Keratinocyte (primary cell): ENCODE data around the gene TTC39B. TPM values are rescaled to one million over a fixed set of nuclear protein-coding genes. Genes with fewer than 3 reads are reported as not detected.

ENCODE experiments used
- DNase-seq: peaks from one replicate; pipeline ENCODE4 v3.0.0-alpha.2; 2011; ENCODE audit warnings: low read depth, missing footprints, low spot score
- FAIRE-seq: peaks from 2 replicates; lab custom pipeline; 2011; peaks lifted over from hg19 to GRCh38; lab: Jason Lieb, UNC
- H2AFZ ChIP-seq: 2 replicates; pipeline ENCODE4 v1.6.0; 2012; ENCODE audit warnings: low read length, control low read depth, inconsistent platforms; ENCODE audit not compliant: control insufficient read depth
- H3K27ac ChIP-seq: 2 replicates; pipeline ENCODE4 v1.5.1; 2011; ENCODE audit warnings: low read length; ENCODE audit not compliant: control insufficient read depth, insufficient read depth
- H3K27me3 ChIP-seq: 3 replicates; pipeline ENCODE4 v1.6.0; 2011; ENCODE audit warnings: low read length; ENCODE audit not compliant: control insufficient read depth, insufficient read depth; ENCODE audit errors: extremely low read depth
- H3K36me3 ChIP-seq, 2 experiments: 2 replicates in 1 of 2; 3 replicates in 1 of 2; pipeline ENCODE4 v1.5.1; 2011; ENCODE audit warnings: low read length in 2 of 2, mild to moderate bottlenecking in 1 of 2; ENCODE audit not compliant: control insufficient read depth in 2 of 2, insufficient read depth in 2 of 2; ENCODE audit errors: extremely low read depth in 1 of 2
- H3K4me1 ChIP-seq: 3 replicates; pipeline ENCODE4 v1.5.1; 2011; ENCODE audit warnings: low read length; ENCODE audit not compliant: control insufficient read depth, insufficient read depth; ENCODE audit errors: extremely low read depth
- H3K4me2 ChIP-seq: 3 replicates; pipeline ENCODE4 v1.6.0; 2011; ENCODE audit warnings: low read depth, low read length; ENCODE audit not compliant: control insufficient read depth, insufficient read depth; ENCODE audit errors: extremely low read depth
- H3K4me3 ChIP-seq, 3 experiments: fragments of 200-600 bp in 1 of 3; sonication (generic) in 1 of 3; 2 replicates in 2 of 3; 3 replicates in 1 of 3; pipeline ENCODE4 v1.5.1; 2011 to 2016; ENCODE audit warnings: low read length in 3 of 3, mild to moderate bottlenecking in 3 of 3, control low read depth in 2 of 3, inconsistent platforms in 1 of 3, low read depth in 1 of 3, mixed read lengths in 1 of 3, mixed run types in 1 of 3, moderate library complexity in 1 of 3; ENCODE audit not compliant: control insufficient read depth in 2 of 3, insufficient read depth in 2 of 3; ENCODE audit errors: extremely low read depth in 1 of 3
- H3K79me2 ChIP-seq: 2 replicates; pipeline ENCODE4 v1.6.0; 2012; ENCODE audit warnings: low read length; ENCODE audit not compliant: control insufficient read depth, insufficient read depth
- H3K9ac ChIP-seq: 3 replicates; pipeline ENCODE4 v1.6.0; 2011; ENCODE audit warnings: low read length; ENCODE audit not compliant: control insufficient read depth, insufficient read depth; ENCODE audit errors: extremely low read depth
- H3K9me1 ChIP-seq: 3 replicates; pipeline ENCODE4 v1.6.0; 2011; ENCODE audit warnings: low read length; ENCODE audit not compliant: control insufficient read depth, insufficient read depth; ENCODE audit errors: extremely low read depth
- H3K9me3 ChIP-seq: 2 replicates; pipeline ENCODE4 v1.5.1; 2012; ENCODE audit warnings: low read depth, low read length; ENCODE audit not compliant: control insufficient read depth
- H4K20me1 ChIP-seq: 3 replicates; pipeline ENCODE4 v1.6.0; 2011; ENCODE audit warnings: low read length; ENCODE audit not compliant: control insufficient read depth, insufficient read depth; ENCODE audit errors: extremely low read depth
- EZH2 ChIP-seq: IDR thresholded peaks from one replicate; pipeline ENCODE4 v1.6.1; 2012; ENCODE audit warnings: inconsistent platforms, mild to moderate bottlenecking, low read length, moderate library complexity
- dilution Hi-C: fragments of 300-500 bp; cut with MboI; formaldehyde crosslinking; loops from one replicate; pipeline ENCODE4 v1.7.0; 2020; ENCODE audit warnings: low sequenced_read_pairs; ENCODE audit not compliant: extremely low pct_ligation_motif_present
- polyA plus RNA-seq, 5 experiments: library from polyadenylated mRNA; depleted of rRNA in 3 of 5; stranded (reverse) in 3 of 5; stranded (forward) in 1 of 5; unstranded in 1 of 5; fragments of >200 nt; gene quantifications; 1 replicate in 1 of 5; 2 replicates in 3 of 5; 3 replicates in 1 of 5; pipeline versions ENCODE4 v1.2.1 to v1.2.3, GENCODE V29; 2011 to 2012; ENCODE audit warnings: missing spikeins in 2 of 5, low read depth in 1 of 5, low replicate concordance in 1 of 5
- TF ChIP-seq, protein P1 (sequence below), 3 experiments: IDR thresholded peaks in 1 of 3; conservative IDR thresholded peaks in 1 of 3; optimal IDR thresholded peaks in 1 of 3; 2 replicates in 2 of 3; 3 replicates in 1 of 3; pipeline versions ENCODE3 to v1.5.1; 2011; ENCODE audit warnings: low read length in 3 of 3, mild to moderate bottlenecking in 3 of 3, moderate library complexity in 2 of 3, control low read depth in 1 of 3, inconsistent platforms in 1 of 3; ENCODE audit not compliant: insufficient read depth in 2 of 3; ENCODE audit errors: extremely low read depth in 1 of 3

TTC39B gene
- polyA plus RNA-seq, 1 donor (not counting 4 experiments of a cell fraction or from before 2014, with no cell fraction given), result 9.7 TPM

- TF ChIP-seq, protein P1, sequence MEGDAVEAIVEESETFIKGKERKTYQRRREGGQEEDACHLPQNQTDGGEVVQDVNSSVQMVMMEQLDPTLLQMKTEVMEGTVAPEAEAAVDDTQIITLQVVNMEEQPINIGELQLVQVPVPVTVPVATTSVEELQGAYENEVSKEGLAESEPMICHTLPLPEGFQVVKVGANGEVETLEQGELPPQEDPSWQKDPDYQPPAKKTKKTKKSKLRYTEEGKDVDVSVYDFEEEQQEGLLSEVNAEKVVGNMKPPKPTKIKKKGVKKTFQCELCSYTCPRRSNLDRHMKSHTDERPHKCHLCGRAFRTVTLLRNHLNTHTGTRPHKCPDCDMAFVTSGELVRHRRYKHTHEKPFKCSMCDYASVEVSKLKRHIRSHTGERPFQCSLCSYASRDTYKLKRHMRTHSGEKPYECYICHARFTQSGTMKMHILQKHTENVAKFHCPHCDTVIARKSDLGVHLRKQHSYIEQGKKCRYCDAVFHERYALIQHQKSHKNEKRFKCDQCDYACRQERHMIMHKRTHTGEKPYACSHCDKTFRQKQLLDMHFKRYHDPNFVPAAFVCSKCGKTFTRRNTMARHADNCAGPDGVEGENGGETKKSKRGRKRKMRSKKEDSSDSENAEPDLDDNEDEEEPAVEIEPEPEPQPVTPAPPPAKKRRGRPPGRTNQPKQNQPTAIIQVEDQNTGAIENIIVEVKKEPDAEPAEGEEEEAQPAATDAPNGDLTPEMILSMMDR (optimal IDR thresholded peaks at IDR 0.05 in 1 of 3, IDR thresholded peaks at IDR 0.05 in 1 of 3, conservative IDR thresholded peaks at IDR 0.05 in 1 of 3; ENCODE audit: extremely low read depth in 1 of 3, insufficient read depth in 2 of 3, low read length in 3 of 3), result no peak
- TF ChIP-seq EZH2, result no peak
- dilution Hi-C loops, result no loop called here
- H3K27ac ChIP-seq, result no peak overlapping the region
Observed at GRCh38 chr9:15268317-15268716, 38.7 kb downstream of the TTC39B start.

DNA sequence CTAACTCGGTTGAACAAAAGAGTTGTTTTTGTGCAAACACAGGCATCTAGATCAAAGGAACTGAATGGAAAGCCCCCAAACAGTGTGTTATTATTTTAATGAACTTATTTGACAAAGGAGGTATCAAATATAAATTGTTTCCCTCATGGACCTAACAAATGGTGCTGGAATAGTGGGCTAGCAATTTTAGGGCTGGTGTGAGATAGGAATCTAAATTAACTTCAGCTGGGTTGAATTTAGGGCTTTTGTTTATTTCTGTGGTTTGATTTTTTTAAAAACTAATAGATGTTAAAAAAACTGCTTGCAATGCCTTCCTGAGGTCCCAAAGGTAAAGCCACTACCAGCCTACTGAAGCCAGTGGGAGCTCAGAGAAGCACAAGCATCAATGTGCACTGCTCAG, 42.1 kb downstream of the TTC39B start:
- no peak for FAIRE-seq
- dilution Hi-C loops, result no loop called here

More at GRCh38 chr9:15268317-15268716, 38.7 kb downstream of the TTC39B start:
- H3K9ac ChIP-seq, result no peak overlapping the region
- H3K4me1 ChIP-seq, result no peaks in the 10 kb centered on the region
- H3K9me1 ChIP-seq, result no peaks in the 10 kb centered on the region
- no peaks in the 10 kb centered on the region for H4K20me1 ChIP-seq
- FAIRE-seq, result no peak
- H3K36me3 ChIP-seq, result no peaks in the 10 kb centered on the region
- no peaks in the 10 kb centered on the region for H3K9me3 ChIP-seq
- H3K79me2 ChIP-seq, result no peaks in the 10 kb centered on the region
- DNase-seq, result no peak
- no peak overlapping the region for H2AFZ ChIP-seq
- H3K4me3 ChIP-seq, result no peak overlapping the region
- H3K27me3 ChIP-seq, result no peaks in the 10 kb centered on the region
- no peak overlapping the region for H3K4me2 ChIP-seq

More for the DNA sequence above, 42.1 kb downstream of the TTC39B start:
- H3K9me1 ChIP-seq, result no peaks in the 10 kb centered on the region
- no peaks in the 10 kb centered on the region for H3K79me2 ChIP-seq
- no peaks in the 10 kb centered on the region for H3K36me3 ChIP-seq
- H3K27ac ChIP-seq, result no peak overlapping the region
- no peaks in the 10 kb centered on the region for H4K20me1 ChIP-seq
- H3K4me2 ChIP-seq, result no peak overlapping the region
- H3K27me3 ChIP-seq, result no peaks in the 10 kb centered on the region
- no peak for DNase-seq
- H3K9me3 ChIP-seq, result no peaks in the 10 kb centered on the region
- no peak overlapping the region for H2AFZ ChIP-seq
- no peak overlapping the region for H3K4me3 ChIP-seq
- H3K9ac ChIP-seq, result no peak overlapping the region
- TF ChIP-seq EZH2, result no peak
- TF ChIP-seq, protein P1 (optimal IDR thresholded peaks at IDR 0.05 in 1 of 3, IDR thresholded peaks at IDR 0.05 in 1 of 3, conservative IDR thresholded peaks at IDR 0.05 in 1 of 3; ENCODE audit: extremely low read depth in 1 of 3, insufficient read depth in 2 of 3, low read length in 3 of 3), result no peak
- H3K4me1 ChIP-seq, result no peaks in the 10 kb centered on the region
